ENCODE data around the gene SIRT7. TPM values are rescaled to one million over a fixed set of nuclear protein-coding genes. Genes with fewer than 3 reads are reported as not detected.

The SIRT7 gene
- total RNA-seq, 4 donors from 2014 or later: 82.5 to 130 (median 112) TPM

DNA sequence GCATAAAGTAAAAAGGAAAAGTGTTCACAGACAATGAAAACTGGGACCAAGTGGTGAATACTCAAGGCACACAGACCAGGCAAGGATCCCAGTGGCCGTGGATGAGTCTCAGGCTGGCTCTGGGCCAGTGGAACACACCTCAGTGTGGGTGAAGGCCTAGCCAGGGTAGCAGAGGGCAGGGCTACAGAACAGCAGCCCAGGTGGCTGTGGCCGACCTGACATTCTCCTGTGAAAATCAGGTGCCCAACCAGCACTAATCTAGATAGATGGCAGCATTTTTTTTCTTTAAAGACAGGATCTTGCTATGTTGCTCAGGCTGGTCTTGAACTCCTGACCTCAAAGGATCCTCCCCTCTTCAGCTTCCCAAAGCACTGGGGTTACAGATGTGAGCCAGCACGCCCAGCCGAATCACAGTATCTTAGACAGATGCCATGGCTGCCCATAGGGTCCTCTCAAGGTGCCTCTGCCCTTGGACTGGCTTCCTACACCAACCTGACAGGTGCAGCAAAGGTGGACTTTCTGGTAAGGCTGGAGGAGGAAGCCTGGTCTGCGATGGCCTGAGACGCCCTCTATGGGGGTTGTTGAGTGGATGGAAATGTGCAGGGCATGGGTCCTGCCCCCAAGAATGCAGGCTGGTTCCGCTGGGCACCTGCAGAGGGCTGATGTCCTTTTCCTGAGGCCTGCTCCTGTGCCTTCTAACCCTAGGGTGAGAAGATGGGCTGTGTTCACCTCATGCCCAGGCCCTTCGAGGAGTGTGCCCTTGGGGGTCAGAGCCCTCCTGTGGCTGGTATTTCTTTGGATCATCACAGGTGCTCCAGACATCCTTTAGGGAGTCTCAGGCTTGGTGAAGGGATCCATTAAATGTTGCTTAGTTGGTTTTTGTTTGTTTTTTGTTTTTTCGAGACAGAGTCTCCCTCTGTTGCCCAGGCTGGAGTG lies 53.9 kb downstream of the SIRT7 start:
- peak in 1 of 3 donors; percentile 68 for DNase-seq
- H3K36me3 ChIP-seq: peaks cover 0 to 16% (median 0%) of the 10 kb centered on the region in 3 donors
- H3K27me3 ChIP-seq: no peaks in the 10 kb centered on the region
- H3K9me3 ChIP-seq: no peaks in the 10 kb centered on the region
- peaks cover 7 to 77% (median 17%) of the 10 kb centered on the region in 4 donors for H3K4me1 ChIP-seq
- H3K4me3 ChIP-seq: no peak overlapping the region
- H3K27ac ChIP-seq: peak overlapping the region in 3 of 4 donors; percentile 58 to 100 (median 99)
- TF ChIP-seq POLR2A (IDR thresholded peaks at IDR 0.05): peak in 1 of 2 donors; percentile 39
- TF ChIP-seq, protein P1, sequence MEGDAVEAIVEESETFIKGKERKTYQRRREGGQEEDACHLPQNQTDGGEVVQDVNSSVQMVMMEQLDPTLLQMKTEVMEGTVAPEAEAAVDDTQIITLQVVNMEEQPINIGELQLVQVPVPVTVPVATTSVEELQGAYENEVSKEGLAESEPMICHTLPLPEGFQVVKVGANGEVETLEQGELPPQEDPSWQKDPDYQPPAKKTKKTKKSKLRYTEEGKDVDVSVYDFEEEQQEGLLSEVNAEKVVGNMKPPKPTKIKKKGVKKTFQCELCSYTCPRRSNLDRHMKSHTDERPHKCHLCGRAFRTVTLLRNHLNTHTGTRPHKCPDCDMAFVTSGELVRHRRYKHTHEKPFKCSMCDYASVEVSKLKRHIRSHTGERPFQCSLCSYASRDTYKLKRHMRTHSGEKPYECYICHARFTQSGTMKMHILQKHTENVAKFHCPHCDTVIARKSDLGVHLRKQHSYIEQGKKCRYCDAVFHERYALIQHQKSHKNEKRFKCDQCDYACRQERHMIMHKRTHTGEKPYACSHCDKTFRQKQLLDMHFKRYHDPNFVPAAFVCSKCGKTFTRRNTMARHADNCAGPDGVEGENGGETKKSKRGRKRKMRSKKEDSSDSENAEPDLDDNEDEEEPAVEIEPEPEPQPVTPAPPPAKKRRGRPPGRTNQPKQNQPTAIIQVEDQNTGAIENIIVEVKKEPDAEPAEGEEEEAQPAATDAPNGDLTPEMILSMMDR (IDR thresholded peaks at IDR 0.05): peak in 1 of 6 experiments; percentile 6

DNA sequence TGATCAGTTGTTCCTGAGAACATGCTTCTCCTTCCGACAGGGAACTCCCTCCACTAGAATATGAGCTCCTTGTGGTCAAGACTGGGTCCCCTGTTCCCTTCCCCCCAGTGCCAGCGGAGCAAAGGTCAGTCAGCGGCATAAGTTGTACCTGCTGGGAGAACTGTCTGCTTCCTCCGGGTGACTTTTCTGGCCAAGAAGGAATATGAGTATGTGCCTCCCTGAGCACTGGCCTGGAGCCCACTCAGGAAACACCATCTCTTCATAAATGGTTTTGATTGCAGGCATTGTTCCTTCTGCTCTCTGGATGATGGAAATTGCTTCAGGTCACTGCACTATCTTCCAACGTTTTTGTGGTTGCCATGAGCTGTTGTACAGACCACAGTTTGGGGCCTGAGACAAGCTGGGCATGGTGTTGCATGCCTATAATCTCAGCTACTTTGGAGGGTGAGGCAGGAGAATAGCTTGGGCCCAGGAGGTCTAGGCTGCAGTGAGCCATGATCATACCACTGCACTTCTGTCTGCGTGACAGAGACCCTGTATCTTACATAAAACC lies 54.8 kb downstream of the SIRT7 start:
- peak in 1 of 3 donors; percentile 65 for DNase-seq
- no peak overlapping the region for H3K4me3 ChIP-seq
- H3K27ac ChIP-seq: peak overlapping the region in 3 of 4 donors; percentile 58 to 100 (median 99)
- peaks cover 0 to 16% (median 0%) of the 10 kb centered on the region in 3 donors for H3K36me3 ChIP-seq
- H3K4me1 ChIP-seq: peaks cover 5 to 77% (median 24%) of the 10 kb centered on the region in 4 donors
- TF ChIP-seq, protein P1 (IDR thresholded peaks at IDR 0.05): no peak
- no peak for TF ChIP-seq POLR2A (IDR thresholded peaks at IDR 0.05)
- H3K9me3 ChIP-seq: no peaks in the 10 kb centered on the region
- no peaks in the 10 kb centered on the region for H3K27me3 ChIP-seq

Other genes starting within 250 kb of the SIRT7 start
- gene ARL16, start 234.4 kb downstream of the SIRT7 start, total RNA-seq: 10 to 100 TPM; 33.5 to 45.4 (median 43.4) TPM
- gene HGS, start 234.2 kb downstream of the SIRT7 start, total RNA-seq: 100 to 1,000 TPM; 118 to 186 (median 171) TPM
- gene MRPL12, start 214.8 kb downstream of the SIRT7 start, total RNA-seq: 10 to 100 TPM; 65.6 to 99.9 (median 76.4) TPM
- 100 to 1,000 TPM in 1 of 4 donors, 10 to 100 TPM in 3; 37.1 to 109 (median 64.1) TPM for gene SLC25A10, start 205.9 kb downstream of the SIRT7 start, total RNA-seq
- gene GCGR, start 114.0 kb downstream of the SIRT7 start, total RNA-seq: 1 to 10 TPM in 1 of 4 donors, under 1 TPM in 1, not detected in 2; 0.67 to 1.1 TPM
- 10 to 100 TPM; 19.6 to 47.9 (median 28.8) TPM for gene MCRIP1, start 84.9 kb downstream of the SIRT7 start, total RNA-seq
- not detected for gene PPP1R27, start 83.1 kb downstream of the SIRT7 start, total RNA-seq
- gene P4HB, start 57.6 kb downstream of the SIRT7 start, total RNA-seq: 1,000 to 10,000 TPM in 3 of 4 donors, 100 to 1,000 TPM in 1; 326 to 1,290 (median 1,196) TPM
- 100 to 1,000 TPM; 282 to 475 (median 350) TPM for gene ARHGDIA, start 46.8 kb downstream of the SIRT7 start, total RNA-seq
- gene ALYREF, start 26.6 kb downstream of the SIRT7 start, total RNA-seq: 10 to 100 TPM; 38.9 to 96.6 (median 45.3) TPM
- 100 to 1,000 TPM in 1 of 4 donors, 10 to 100 TPM in 3; 69.3 to 126 (median 85.1) TPM for gene ANAPC11, start 26.5 kb downstream of the SIRT7 start, total RNA-seq
- 1 to 10 TPM in 1 of 4 donors, under 1 TPM in 1, not detected in 2; 0.76 to 1.6 TPM for gene NPB, start 15.9 kb downstream of the SIRT7 start, total RNA-seq
- gene PCYT2, start 6.8 kb downstream of the SIRT7 start, total RNA-seq: 100 to 1,000 TPM in 3 of 4 donors, 10 to 100 TPM in 1; 67.7 to 297 (median 179) TPM
- gene MAFG, start 9.6 kb upstream of the SIRT7 start, total RNA-seq: 10 to 100 TPM; 19.8 to 38.3 (median 34.4) TPM
- 10 to 100 TPM in 3 of 4 donors, 1 to 10 TPM in 1; 2.4 to 21.5 (median 20.2) TPM for gene PYCR1, start 19.1 kb upstream of the SIRT7 start, total RNA-seq
- gene MYADML2, start 29.1 kb upstream of the SIRT7 start, total RNA-seq: under 1 TPM in 1 of 4 donors, not detected in 3; 0.76 TPM
- 1 to 10 TPM in 1 of 4 donors, not detected in 3; 1.2 TPM for gene NOTUM, start 43.0 kb upstream of the SIRT7 start, total RNA-seq
- gene ASPSCR1, start 59.5 kb upstream of the SIRT7 start, total RNA-seq: 10 to 100 TPM; 31.6 to 70.1 (median 49.9) TPM
- gene CENPX, start 104.7 kb upstream of the SIRT7 start, total RNA-seq: 100 to 1,000 TPM in 2 of 4 donors, 10 to 100 TPM in 2; 49.1 to 123 (median 91.8) TPM
- 10 to 100 TPM; 15.5 to 74.3 (median 23.1) TPM for gene LRRC45, start 105.1 kb upstream of the SIRT7 start, total RNA-seq
- gene RAC3, start 113.5 kb upstream of the SIRT7 start, total RNA-seq: 10 to 100 TPM in 2 of 4 donors, 1 to 10 TPM in 2; 4.6 to 20.6 (median 9.8) TPM
- 100 to 1,000 TPM in 2 of 4 donors, 10 to 100 TPM in 2; 68.5 to 104 (median 86.8) TPM for gene DCXR, start 119.5 kb upstream of the SIRT7 start, total RNA-seq
- 10 to 100 TPM; 42.9 to 65.7 (median 50.2) TPM for gene RFNG, start 133.6 kb upstream of the SIRT7 start, total RNA-seq
- gene GPS1, start 133.7 kb upstream of the SIRT7 start, total RNA-seq: 100 to 1,000 TPM in 1 of 4 donors, 10 to 100 TPM in 3; 69.2 to 138 (median 88.5) TPM
- 100 to 1,000 TPM in 3 of 4 donors, 10 to 100 TPM in 1; 73.6 to 207 (median 122) TPM for gene DUS1L, start 147.6 kb upstream of the SIRT7 start, total RNA-seq
- 100 to 1,000 TPM in 1 of 4 donors, 10 to 100 TPM in 3; 50.4 to 110 (median 76.5) TPM for gene FASN, start 180.1 kb upstream of the SIRT7 start, total RNA-seq